ENCODE results near the gene C2CD4B. TPM values are rescaled to one million over a fixed set of nuclear protein-coding genes. Genes with fewer than 3 reads are reported as not detected.

Gene C2CD4B, protein sequence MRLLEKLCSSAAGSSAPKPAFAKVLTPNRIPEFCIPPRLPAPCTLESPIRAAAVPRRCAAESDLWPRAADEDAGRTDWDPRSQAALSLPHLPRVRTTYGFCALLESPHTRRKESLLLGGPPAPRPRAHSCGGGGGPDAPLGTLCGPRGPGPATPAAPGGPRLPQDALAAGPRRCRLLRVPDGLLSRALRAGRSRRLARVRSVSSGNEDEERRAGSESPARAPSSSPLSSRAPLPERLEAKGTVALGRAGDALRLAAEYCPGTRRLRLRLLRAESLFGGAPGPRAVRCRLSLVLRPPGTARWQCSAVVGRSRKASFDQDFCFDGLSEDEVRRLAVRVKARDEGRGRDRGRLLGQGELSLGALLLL
- total RNA-seq (2021) (0.82 to 1.3 TPM (median 0.96 TPM) in 3 replicates), Bru-seq, nascent RNA (percentile 31 among the genes with signal in this experiment)
- long read RNA-seq, experiment 1, partial matches to known transcripts = 0 of 2 reads
- long read RNA-seq, experiment 1, other reads (novel, unspliced or antisense) = 1 of 2 reads
- long read RNA-seq, experiment 2, partial matches to known transcripts = 0 of 2 reads
- long read RNA-seq, experiment 2, other reads (novel, unspliced or antisense) = 1 of 2 reads
- long read RNA-seq, experiment 3 = 0 reads

GRCh38 chr15:62165104-62165792 is at the start of gene C2CD4B:
Gene C2CD4B (minus strand): TSS chr15:62165285. CDS start chr15:62164984, 301 bp downstream.
- Mint-ChIP-seq H3K27ac (no peak within 1 kb of the TSS), H3K9me3 (no peaks in the 10 kb centered on the region), H3K4me1 (peaks cover 19% of the 10 kb centered on the region), H3K27me3 (ENCODE audit: low read depth) (peaks cover 70% of the 10 kb centered on the region), H3K4me3 (peak within 1 kb of the TSS; percentile 82), H3K36me3 (no peaks in the 10 kb centered on the region)
- ATAC-seq (peak; percentile 84), DNase-seq (ENCODE audit: low spot score) (peak; percentile 70)
- CTCF ChIA-PET = interaction anchor here (0.6 to 1.5 kb wide), 11 partner anchors 36 to 575 kb away, joined by 3 to 14 read pairs (median 3); partner anchors contain the start of genes C2CD4A and VPS13C
- POLR2A ChIA-PET = no interaction called here
- TF ChIP-seq HMGXB4 (CRISPR knock-in tag; IDR thresholded peaks at IDR 0.05) (peak; percentile 85; the same call in 1 of the 2 replicates), MXD4 (CRISPR knock-in tag; IDR thresholded peaks at IDR 0.05; ENCODE audit: borderline replicate concordance) (no peak), HMGA2 (CRISPR knock-in tag; IDR thresholded peaks at IDR 0.05) (no peak), SP1 (CRISPR knock-in tag; conservative IDR thresholded peaks at IDR 0.05) (0 out of 2 replicates have a peak, but pooled peaks have one; percentile 67), ZNF317 (CRISPR knock-in tag; IDR thresholded peaks at IDR 0.05; ENCODE audit: borderline replicate concordance, low read depth) (peak; percentile 69), IRF2 (CRISPR knock-in tag; IDR thresholded peaks at IDR 0.05; ENCODE audit: borderline replicate concordance, low read depth) (peak; percentile 44; the same call in 1 of the 2 replicates), ATF2 (CRISPR knock-in tag; IDR thresholded peaks at IDR 0.05; ENCODE audit: borderline replicate concordance, low read depth) (peak; percentile 79; the same call in 1 of the 2 replicates), JAZF1 (CRISPR knock-in tag; IDR thresholded peaks at IDR 0.05) (no peak), KAT7 (CRISPR knock-in tag; IDR thresholded peaks at IDR 0.05; ENCODE audit: borderline replicate concordance) (no peak), E2F5 (CRISPR knock-in tag; IDR thresholded peaks at IDR 0.05) (peak; percentile 89; the same call in 1 of the 2 replicates), CDX4 (CRISPR knock-in tag; IDR thresholded peaks at IDR 0.05; ENCODE audit: borderline replicate concordance) (no peak), NFE2L1 (CRISPR knock-in tag; IDR thresholded peaks at IDR 0.05) (peak; percentile 91; the same call in 1 of the 2 replicates), USF2 (CRISPR knock-in tag; IDR thresholded peaks at IDR 0.05) (peak; percentile 11; the same call in 1 of the 2 replicates)
- TF ChIP-seq, protein P1, sequence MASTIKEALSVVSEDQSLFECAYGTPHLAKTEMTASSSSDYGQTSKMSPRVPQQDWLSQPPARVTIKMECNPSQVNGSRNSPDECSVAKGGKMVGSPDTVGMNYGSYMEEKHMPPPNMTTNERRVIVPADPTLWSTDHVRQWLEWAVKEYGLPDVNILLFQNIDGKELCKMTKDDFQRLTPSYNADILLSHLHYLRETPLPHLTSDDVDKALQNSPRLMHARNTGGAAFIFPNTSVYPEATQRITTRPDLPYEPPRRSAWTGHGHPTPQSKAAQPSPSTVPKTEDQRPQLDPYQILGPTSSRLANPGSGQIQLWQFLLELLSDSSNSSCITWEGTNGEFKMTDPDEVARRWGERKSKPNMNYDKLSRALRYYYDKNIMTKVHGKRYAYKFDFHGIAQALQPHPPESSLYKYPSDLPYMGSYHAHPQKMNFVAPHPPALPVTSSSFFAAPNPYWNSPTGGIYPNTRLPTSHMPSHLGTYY (CRISPR knock-in tag; IDR thresholded peaks at IDR 0.05) = no peak
- TF ChIP-seq, protein P2, sequence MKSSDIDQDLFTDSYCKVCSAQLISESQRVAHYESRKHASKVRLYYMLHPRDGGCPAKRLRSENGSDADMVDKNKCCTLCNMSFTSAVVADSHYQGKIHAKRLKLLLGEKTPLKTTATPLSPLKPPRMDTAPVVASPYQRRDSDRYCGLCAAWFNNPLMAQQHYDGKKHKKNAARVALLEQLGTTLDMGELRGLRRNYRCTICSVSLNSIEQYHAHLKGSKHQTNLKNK (CRISPR knock-in tag; IDR thresholded peaks at IDR 0.05) = no peak
- TF ChIP-seq, protein P3, sequence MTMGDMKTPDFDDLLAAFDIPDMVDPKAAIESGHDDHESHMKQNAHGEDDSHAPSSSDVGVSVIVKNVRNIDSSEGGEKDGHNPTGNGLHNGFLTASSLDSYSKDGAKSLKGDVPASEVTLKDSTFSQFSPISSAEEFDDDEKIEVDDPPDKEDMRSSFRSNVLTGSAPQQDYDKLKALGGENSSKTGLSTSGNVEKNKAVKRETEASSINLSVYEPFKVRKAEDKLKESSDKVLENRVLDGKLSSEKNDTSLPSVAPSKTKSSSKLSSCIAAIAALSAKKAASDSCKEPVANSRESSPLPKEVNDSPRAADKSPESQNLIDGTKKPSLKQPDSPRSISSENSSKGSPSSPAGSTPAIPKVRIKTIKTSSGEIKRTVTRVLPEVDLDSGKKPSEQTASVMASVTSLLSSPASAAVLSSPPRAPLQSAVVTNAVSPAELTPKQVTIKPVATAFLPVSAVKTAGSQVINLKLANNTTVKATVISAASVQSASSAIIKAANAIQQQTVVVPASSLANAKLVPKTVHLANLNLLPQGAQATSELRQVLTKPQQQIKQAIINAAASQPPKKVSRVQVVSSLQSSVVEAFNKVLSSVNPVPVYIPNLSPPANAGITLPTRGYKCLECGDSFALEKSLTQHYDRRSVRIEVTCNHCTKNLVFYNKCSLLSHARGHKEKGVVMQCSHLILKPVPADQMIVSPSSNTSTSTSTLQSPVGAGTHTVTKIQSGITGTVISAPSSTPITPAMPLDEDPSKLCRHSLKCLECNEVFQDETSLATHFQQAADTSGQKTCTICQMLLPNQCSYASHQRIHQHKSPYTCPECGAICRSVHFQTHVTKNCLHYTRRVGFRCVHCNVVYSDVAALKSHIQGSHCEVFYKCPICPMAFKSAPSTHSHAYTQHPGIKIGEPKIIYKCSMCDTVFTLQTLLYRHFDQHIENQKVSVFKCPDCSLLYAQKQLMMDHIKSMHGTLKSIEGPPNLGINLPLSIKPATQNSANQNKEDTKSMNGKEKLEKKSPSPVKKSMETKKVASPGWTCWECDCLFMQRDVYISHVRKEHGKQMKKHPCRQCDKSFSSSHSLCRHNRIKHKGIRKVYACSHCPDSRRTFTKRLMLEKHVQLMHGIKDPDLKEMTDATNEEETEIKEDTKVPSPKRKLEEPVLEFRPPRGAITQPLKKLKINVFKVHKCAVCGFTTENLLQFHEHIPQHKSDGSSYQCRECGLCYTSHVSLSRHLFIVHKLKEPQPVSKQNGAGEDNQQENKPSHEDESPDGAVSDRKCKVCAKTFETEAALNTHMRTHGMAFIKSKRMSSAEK (CRISPR knock-in tag; IDR thresholded peaks at IDR 0.05; ENCODE audit: borderline replicate concordance) = no peak

Measured in WTC11 (cell line).